ENCODE data around the gene TOR4A. TPM values are rescaled to one million over a fixed set of nuclear protein-coding genes. Genes with fewer than 3 reads are reported as not detected.
A peak's percentile ranks its signal among the peaks of the same experiment; 100 is the strongest.

Gene TOR4A
- total RNA-seq (2014; rRNA removed; shearing (Covaris generic)) = 30.5 and 32.0 TPM in 2 replicates
- polyA plus RNA-seq (2014; cell fraction: nucleus; rRNA removed) = 42.8 and 46.3 TPM in 2 replicates

DNA sequence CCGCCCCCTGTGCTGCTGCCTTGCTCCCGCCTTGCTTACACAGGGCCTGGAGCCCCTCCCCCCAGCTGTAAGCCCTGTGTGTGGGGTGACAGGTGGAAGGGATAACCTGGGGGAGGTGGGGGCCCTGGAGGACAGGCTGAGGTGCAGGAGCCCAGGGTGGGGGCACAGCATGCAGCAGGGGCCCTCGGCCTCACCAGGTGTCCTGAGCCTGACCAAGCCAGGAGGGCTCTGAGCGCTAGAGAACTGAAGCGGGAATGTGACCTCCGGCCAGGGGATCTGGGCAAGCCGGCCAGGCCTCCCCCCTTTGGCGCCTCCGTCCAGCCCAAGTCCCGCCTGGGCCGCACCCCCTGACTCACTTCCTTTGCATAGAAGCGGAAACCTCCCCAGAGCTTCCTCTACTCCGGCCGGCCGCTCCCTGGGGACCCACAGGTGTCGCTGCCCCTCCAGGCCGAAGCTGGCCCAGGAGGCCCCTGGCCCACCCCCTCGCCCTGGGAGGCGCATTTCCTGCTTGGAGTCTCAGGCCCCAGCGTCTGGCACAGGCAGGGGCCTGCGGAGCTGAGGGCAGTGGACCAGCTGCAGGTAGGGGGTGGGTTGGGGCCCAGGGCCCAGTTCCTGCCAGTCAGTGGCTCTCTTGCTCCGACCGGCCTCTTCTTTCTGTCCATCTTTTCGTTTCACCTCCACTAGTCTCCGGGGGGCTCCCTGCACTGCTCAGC, at the start of gene TOR4A:
TOR4A (plus strand) TSS at position 398 of the 713 bp plus-strand sequence. CDS start 964 bp downstream, outside the sequence.
- peak; percentile 89 for DNase-seq (ENCODE audit: extremely low read depth, low read depth)

DNA sequence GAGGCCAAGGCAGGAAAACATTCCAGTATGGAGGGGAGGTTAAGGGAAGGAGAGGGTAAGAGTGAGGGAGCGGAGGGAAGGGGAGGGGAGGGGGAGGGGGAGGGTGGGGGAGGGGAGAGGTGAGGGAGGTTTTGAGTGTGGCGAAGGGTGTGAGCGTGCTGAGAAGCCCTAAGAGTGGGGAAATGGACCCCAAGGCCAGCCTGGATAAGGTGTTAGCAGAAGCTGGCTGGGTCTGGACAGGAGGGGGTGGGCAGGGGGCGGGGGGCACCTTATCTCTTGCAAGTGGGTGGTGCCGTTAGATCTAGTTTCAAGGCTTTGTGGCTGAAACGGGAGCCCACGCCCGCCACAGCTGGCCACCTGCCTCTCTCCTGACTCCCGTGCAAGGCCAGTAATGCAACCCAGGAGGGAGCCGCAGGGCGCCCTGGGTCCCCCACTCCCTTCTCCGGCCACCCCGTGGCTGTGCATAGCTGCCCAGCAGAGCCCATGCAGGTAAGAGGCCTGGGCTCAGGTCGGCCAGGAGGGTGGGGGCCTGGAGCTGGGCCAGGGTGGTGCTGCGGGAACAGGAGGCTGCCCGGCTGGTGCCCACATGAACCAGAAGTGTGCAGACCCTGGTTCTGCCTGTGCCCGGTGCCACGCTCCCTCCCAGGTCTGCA, 49.5 kb upstream of the TOR4A start:
- DNase-seq (ENCODE audit: extremely low read depth, low read depth) = no peak

DNA sequence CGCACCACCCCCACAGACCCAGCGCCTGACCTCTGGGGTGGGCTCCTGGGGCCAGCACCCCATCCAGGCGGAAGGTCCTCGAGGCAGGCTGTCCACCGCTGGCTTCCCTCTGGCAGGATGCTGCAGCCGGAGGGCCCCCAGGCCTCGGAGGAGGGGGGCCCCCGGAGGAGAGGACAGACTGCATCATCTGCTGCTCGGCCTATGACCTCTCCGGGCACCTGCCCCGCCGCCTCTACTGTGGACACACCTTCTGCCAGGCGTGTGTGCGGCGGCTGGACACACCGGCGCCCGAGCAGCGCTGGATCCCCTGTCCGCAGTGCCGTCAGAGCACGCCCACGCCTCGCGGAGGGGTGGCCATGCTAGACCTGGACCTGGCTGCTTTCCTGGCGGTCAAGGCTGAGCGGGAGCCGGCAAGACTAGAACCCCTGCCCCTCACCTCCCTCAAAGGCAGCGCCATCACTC, 49.0 kb upstream of the TOR4A start:
- no peak for DNase-seq (ENCODE audit: extremely low read depth, low read depth)

DNA sequence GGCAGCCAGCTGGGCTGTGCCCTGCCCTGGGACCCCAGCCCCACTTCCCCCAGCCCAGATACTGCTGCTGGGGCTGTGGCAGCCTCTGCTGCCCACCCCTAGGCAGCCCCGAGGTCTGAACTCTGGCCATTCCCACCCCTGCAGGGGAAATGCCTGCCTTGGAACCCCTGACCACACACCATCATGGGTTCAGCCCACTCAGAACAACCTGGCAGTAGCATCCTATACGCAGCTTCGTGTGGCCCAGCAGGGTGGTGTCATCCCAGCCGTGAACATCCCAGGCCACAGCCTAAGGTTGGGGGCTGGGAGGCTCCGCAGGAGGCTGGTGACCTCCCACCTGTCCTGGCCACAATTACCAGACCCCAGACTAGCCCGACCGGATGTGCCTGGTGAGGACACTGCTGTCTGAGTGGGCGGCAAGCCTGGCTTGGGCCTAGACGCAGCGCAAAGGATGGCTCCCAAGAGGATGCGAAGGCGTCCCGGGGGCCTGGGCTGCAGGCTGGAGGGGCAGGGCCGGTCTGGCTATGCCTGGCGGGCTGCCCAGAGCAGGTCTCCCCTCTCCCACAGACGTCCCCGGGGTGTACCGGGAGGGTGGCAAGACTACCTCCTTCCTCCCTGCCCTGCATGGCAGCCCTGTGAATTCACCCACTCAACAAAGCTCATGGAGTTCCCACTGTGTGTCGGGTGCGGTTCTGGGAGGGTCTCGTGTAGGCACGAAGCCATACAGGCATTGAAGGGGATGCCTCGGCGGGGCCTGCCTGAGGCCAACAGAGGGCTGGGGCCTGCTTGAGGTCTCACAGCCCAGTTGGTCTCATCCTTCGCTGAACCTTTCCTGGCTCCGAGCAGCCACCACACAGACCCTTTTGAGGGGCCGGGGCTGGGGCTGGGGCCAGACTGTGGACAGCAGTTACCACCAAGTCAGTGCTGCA, 48.3 kb upstream of the TOR4A start:
- DNase-seq (ENCODE audit: extremely low read depth, low read depth) = no peak

DNA sequence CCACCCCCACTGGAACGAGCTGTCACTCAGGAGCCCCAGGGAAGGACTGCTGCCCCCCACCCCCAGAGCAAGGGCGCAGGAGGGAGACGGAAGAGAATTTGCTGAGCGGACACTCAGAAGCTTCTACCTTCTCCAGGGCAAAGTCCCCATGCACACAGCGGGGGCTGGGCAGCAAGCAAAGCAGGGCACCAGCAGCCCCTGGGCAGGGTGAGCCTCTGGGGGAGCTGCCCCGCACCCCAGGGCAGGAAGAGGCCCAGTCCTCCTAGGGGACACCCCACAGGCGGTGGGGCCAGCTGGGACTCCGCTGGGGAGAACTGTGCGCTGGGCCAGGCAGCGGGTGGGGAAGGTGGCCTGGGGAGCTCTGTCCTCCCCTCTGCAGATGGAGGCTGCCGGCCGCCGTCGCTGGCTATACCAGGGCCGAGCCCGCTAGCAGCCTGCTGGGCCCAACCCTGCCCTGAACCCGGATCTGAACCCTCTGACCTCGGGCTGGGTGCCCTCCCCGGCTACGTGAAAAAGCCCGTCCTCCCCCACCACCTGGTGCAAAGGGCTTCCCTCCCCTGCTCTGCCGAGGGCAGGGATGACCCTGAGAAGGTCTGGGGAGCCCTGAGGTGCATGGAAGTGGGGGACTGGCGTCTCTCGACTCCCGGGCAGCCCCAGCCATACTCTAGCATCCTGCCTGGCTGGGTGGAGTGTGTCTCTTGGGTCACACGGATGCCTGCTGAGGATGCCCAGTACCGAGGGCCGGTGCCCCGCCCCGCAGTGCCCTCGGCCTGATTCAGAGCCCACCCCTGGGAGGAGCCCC, 47.4 kb upstream of the TOR4A start:
- DNase-seq (ENCODE audit: extremely low read depth, low read depth) = no peak

DNA sequence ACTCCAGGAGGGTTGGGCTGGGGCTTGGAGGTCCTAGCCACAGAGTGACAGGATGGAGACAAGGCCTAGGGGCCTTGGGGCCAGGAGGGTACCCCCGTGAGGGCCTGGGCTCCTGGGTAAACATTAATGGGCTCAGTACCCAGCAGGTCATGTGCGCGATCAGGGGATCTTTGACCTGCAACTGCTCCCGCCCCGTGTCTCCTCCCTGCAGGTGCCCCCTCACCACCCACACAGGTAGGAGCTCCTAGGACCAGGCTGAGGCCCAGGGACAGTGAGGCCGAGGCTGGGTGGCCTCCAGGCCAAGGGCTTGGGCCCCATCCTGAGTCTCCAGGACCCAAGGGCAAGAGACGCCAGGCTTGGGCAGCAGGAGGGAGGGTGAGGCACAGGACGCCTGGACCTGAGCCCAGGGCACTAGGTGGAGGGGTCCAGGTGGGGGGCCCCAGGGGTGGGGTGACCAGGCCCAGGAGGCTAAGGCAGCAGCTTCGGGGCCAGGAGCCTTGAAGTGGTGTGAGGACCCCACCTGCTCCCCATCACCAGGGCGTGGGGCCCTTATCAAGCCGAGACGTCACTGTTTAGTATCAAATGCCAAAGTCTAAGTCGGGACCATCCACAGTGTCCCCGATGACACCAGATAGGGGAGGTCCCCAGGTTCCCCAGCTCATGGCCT, 46.7 kb upstream of the TOR4A start, which contains the start of gene SLC34A3:
SLC34A3 (plus strand) TSS at position 197 of the 667 bp plus-strand sequence. CDS start 802 bp downstream, outside the sequence.
- no peak for DNase-seq (ENCODE audit: extremely low read depth, low read depth)

DNA sequence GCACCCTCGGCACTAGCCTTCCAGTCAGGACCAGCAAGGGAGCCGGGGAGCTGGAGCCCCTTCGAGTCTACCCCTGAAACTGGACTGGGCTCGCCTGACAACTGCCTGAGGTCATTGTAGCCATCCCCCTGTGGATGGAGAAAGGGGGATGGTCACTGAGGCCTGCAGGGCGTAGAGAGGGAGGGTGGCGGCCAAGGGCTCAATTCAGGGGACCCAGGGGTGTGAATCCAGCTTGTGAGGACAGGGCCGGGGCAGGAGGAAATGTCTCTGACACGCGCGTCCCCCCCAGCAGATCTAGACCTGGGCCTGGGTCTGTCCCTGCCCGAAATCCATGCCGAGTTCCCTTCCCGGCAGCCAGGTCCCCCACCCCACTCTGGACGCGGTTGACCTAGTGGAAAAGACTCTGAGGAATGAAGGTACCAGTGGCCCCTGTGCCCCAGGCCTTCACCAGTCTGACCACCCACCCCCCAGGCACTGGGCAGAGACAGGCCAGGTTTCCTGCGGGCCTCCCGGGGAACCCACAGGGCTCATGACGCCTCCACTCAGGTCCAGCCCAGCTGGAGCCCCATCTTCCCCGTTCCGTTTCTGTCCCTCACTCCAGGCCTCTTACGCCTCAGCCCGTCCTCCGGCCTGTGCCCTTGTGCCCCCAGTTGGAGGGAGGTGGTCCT, 46.0 kb upstream of the TOR4A start:
- no peak for DNase-seq (ENCODE audit: extremely low read depth, low read depth)

DNA sequence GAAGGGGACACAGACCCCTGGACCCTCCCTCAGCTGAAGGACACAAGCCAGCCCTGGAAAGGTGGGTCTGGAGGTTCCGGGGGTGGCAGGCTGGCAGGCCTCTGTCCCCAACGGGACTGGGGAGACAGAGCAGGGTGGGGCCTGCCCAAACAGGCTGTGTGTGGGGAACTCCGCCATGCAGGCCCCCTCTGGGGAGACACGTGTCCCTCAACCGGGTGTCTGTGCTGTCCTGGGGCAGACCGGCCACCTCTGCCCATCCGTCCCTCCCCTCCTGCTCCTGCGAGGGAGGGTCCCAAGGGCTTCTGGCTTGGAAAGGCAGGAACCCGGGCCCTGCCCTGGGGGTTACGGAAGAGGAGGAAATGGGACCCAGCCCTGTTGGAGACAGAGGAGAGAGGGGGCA, 45.4 kb upstream of the TOR4A start:
- DNase-seq (ENCODE audit: extremely low read depth, low read depth) = no peak

DNA sequence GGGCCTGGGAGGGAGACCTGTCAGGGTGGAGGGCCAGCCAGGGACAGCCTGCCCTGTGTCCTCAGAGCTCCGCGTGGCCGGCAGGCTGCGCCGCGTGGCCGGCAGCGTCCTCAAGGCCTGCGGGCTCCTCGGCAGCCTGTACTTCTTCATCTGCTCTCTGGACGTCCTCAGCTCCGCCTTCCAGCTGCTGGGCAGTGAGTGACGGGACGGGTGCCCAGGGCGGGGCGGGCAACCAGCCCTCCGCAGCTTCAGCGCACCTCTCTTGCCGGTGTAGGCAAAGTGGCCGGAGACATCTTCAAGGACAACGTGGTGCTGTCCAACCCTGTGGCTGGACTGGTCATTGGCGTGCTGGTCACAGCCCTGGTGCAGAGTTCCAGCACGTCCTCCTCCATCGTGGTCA, 45.0 kb upstream of the TOR4A start:
- DNase-seq (ENCODE audit: extremely low read depth, low read depth) = no peak

DNA sequence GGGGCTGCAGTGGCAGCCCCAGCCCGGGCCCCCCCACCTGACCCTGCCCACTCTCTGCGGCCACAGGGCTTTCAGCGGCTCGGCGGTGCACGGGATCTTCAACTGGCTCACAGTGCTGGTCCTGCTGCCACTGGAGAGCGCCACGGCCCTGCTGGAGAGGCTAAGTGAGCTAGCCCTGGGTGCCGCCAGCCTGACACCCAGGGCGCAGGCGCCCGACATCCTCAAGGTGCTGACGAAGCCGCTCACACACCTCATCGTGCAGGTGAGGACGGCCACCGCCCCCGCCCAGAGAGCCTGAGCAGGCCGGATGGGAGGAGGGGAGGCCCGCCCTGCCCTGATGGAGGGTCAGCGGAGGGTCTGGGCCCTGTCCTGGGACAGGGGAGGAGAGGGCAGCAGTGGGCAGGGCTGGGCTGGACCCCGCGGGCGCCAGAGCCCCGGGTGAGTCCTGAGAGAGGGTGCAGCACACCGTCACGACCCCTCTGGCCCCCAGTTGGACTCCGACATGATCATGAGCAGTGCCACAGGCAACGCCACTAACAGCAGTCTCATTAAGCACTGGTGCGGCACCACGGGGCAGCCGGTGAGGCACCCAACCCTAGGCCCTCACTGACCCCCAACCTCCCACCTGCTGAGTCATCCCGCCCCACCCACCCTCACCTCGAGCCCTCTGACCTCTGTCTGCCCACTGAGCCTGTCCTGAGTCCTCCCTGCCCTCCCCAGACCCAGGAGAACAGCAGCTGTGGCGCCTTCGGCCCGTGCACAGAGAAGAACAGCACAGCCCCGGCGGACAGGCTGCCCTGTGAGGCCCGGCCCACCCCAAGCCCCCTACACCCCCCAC, 44.2 kb upstream of the TOR4A start:
- no peak for DNase-seq (ENCODE audit: extremely low read depth, low read depth)

DNA sequence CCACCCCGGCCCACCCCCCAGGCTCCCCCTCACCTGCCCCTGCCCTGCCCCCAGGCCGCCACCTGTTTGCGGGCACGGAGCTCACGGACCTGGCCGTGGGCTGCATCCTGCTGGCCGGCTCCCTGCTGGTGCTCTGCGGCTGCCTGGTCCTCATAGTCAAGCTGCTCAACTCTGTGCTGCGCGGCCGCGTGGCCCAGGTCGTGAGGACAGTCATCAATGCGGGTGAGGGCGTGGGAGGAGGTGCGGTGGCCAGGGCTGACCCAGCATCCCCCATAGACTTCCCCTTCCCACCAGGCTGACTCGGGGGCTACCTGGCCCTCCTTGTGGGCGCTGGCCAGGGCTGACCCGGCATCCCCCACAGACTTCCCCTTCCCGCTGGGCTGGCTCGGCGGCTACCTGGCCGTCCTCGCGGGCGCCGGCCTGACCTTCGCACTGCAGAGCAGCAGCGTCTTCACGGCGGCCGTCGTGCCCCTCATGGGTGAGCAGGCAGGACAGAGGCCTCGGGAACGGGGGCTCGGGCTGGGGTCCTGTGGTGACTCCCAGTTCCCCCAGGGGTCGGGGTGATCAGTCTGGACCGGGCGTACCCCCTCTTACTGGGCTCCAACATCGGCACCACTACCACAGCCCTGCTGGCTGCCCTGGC, 43.4 kb upstream of the TOR4A start:
- DNase-seq (ENCODE audit: extremely low read depth, low read depth) = no peak

DNA sequence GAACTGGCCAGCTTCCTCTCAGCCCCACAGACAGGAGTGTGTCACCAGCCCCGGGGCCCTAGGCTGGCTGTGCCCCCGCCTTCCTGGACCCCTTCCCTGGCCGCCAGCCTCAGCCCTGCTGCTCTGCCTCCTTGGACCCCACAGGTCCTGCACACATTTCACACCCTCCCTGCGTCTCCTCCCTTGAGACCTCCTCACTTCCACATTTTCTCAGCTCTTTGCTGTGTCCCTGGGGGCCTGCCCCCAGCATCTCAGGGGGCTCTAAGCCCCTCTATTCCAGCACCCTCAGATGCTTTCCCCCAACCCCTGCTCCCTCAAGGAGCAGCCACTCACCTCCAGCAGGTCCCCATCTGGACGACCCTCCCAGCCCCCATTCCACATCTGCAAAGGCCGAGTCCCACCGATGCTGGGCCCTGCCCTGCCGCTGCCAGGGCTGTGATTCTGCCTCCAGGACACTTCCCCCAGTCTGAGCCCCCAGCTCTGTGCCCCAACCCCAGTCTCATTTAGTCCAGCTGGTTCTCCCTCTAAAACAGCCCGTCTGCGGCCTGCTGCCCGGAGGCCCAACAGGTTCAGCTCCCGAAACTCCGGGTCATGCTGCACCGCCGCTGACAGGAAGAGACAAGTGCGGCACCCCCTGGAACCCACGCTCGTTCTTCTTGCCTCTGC, 42.6 kb upstream of the TOR4A start:
- no peak for DNase-seq (ENCODE audit: extremely low read depth, low read depth)

DNA sequence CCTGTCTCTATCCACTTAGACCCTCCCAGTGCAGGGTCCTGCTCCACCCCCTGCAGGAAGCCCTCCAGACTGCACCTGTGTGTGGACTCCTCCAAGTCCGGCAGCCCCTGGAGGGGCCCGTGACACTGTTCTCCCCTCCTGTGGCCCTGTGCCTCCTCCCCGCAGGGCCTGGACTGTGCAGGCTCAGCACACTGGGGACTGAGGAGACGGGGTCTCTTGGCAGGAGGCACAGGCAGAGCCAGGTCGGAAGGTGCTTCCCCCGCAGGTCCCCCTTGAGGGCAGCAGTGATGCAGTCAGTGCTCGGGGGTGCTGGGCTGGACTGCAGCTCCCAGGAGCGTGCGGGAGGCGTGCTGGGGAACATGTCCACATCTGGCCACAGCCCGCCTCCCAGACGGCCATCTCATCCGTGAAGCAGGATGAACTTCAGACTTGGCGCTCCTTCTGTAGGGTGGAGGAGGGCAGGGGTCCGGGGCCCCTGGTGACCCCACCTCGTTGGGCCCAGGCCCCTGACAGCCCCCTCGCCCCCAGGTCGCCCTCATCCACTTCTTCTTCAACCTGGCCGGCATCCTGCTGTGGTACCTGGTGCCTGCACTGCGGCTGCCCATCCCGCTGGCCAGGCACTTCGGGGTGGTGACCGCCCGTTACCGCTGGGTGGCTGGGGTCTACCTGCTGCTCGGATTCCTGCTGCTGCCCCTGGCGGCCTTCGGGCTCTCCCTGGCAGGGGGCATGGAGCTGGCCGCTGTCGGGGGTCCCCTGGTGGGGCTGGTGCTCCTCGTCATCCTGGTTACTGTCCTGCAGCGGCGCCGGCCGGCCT, 41.9 kb upstream of the TOR4A start:
- DNase-seq (ENCODE audit: extremely low read depth, low read depth) = no peak

DNA sequence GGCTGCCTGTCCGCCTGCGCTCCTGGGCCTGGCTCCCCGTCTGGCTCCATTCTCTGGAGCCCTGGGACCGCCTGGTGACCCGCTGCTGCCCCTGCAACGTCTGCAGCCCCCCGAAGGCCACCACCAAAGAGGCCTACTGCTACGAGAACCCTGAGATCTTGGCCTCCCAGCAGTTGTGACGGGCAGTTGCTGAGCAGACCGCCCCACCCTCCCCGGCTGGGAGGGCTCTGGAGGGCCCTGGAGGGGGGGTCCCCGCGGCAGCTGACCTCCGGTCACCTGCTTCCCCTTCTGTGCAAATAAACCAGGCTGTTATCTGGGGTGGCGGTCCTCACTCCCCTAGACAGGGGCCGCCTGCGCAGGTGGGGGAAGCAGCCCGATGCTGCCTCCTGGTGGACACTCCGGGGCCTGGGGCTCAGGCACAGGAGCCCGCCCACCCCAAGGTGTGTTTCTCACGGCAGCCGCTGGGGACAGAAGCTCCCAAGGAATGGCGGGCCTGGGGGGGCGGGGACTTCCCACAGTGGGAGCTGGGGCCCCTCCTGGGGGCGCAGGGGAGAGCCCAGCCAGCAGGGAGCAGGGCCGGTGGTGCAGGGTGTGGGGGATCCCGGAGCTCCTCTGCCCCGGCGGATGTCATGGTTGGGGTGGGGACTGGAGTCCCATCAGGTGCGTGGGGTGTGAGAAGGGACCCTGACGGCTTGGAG, 41.1 kb upstream of the TOR4A start:
- DNase-seq (ENCODE audit: extremely low read depth, low read depth) = peak; percentile 78

DNA sequence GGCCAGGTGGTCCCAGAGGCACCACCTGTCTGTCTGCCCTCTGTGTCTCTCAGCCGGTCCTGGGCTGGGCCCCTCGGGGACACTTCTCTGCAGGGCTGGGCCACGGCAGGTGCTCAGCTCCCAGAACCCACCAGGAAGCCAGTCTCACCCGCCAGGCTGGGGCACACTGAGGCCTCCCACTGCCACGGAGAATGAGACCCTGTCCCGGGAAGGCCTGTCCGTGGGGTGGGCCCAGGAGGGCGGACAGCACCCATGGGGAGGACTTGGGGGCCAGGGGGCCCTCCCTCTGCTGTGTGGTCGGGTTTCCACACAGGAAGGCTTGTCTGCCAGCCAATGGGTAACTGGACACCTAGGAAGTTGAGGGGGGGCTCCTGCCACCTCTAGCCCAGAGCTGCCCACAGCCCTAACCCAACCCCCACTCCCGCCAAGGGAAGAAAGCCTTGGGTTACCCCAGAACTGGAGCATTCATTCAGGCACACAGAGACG, 40.5 kb upstream of the TOR4A start:
- DNase-seq (ENCODE audit: extremely low read depth, low read depth) = no peak

All from NCI-H460 (cell line).